Sigmoid colon (tissue), 7 donors: ENCODE measurements around the gene HDLBP. TPM values are rescaled to one million over a fixed set of nuclear protein-coding genes. Genes with fewer than 3 reads are reported as not detected.

Experiments
- DNase-seq: peaks from one replicate; pipeline ENCODE4 v3.0.0-alpha.2; 2019
- H3K27ac ChIP-seq, 4 donors: fragments of 200-600 bp; sonication (generic); one replicate each; pipeline ENCODE4 v1.5.1; 2016 to 2019; ENCODE audit warnings: mild to moderate bottlenecking in 1 of 4
- H3K27me3 ChIP-seq, 3 donors: fragments of 200-600 bp; sonication (generic); one replicate each; pipeline ENCODE4 v1.5.1; 2019; ENCODE audit warnings: mild to moderate bottlenecking in 1 of 3
- H3K36me3 ChIP-seq, 4 donors: fragments of 200-600 bp; sonication (generic); one replicate each; pipeline ENCODE4 v1.5.1; 2016 to 2019
- H3K4me1 ChIP-seq, 4 donors: fragments of 200-600 bp; sonication (generic); one replicate each; pipeline ENCODE4 v1.5.1; 2017 to 2019
- H3K4me3 ChIP-seq, 4 donors: fragments of 200-600 bp; sonication (generic); one replicate each; pipeline ENCODE4 v1.5.1; 2017 to 2019; ENCODE audit warnings: mild to moderate bottlenecking in 2 of 4, moderate library complexity in 1 of 4
- H3K9me3 ChIP-seq, 4 donors: fragments of 200-600 bp in 3 of 4; sonication (generic) in 3 of 4; one replicate each; pipeline versions ENCODE4 v1.5.1 to v1.6.1; 2013 to 2019
- EP300 ChIP-seq, 4 donors: sonication (generic); formaldehyde crosslinking; IDR thresholded peaks; one replicate each; pipeline ENCODE4 v1.6.1; 2017; ENCODE audit warnings: antibody characterized with exemption in 4 of 4
- POLR2A ChIP-seq, 2 donors: fragments of 450-650 bp; IDR thresholded peaks; one replicate each; pipeline ENCODE4 v1.6.1; 2016; ENCODE audit warnings: antibody characterized with exemption in 2 of 2, mild to moderate bottlenecking in 2 of 2, moderate library complexity in 2 of 2
- POLR2AphosphoS5 ChIP-seq, 4 donors: sonication (generic); formaldehyde crosslinking; IDR thresholded peaks; one replicate each; pipeline ENCODE4 v1.6.1; 2017; ENCODE audit warnings: antibody characterized with exemption in 4 of 4
- WGBS, 2 donors: extraction: QIAGEN DNeasy Blood & Tissue Kit; methylation state at CpG; one replicate each; pipeline ENCODE4 v1.1.7; 2013; 5-methylcytosine and 5-hydroxymethylcytosine counted together
- intact Hi-C: fragments of 100-400 bp; cut with DNase I; formaldehyde crosslinking; loops from one replicate; pipeline ENCODE4 v1.15.1; 2023
- polyA plus RNA-seq, 3 donors: library from polyadenylated mRNA; stranded (reverse); fragments of 200-250 nt; gene quantifications; one replicate each; pipeline ENCODE4 v1.2.3, GENCODE V29; 2013
- total RNA-seq, 4 donors: library from RNA; depleted of rRNA; stranded (reverse); fragments of >200 nt; gene quantifications; one replicate each; pipeline ENCODE4 v1.1.0, GENCODE V29; 2016
- TF ChIP-seq, protein P1 (sequence below), 4 experiments: fragments of 450-650 bp in 3 of 4; fragments of 200-600 bp in 1 of 4; IDR thresholded peaks; one replicate each; pipeline ENCODE4 v1.5.1; 2016 to 2019; ENCODE audit warnings: antibody characterized with exemption in 4 of 4, mild to moderate bottlenecking in 3 of 4, moderate library complexity in 2 of 4
- donor health status: healthy with polysubstance abuse.
- donor health status: Bipolar disorder and iron deficiency.
- donor health status: healthy.

HDLBP gene
- total and polyA plus RNA-seq, 7 donors = 115 to 281 (median 201) TPM

DNA sequence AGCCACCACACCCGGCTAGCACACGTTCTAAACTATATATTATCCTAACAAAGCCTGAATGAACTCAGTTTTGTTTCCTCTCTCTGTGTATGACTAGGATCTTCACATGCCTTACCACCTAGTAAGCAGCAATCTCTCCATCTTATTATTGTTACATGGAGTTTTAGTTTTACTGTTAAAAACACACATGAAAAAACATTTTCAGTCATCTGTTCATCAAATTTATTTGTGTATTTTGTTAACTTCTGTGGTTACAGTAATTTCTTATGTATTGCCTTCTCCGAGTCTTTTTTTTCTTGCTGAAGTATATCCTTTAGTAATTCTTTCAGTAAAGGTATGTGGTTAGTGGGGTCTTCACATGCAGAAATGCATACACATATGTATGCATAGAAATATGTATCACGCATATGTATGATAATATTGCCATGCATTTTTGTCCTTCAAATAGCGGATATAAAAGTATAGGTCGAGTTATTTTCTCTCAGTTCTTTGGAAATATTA lies 95.6 kb downstream of the HDLBP start:
- no peak for TF ChIP-seq POLR2AphosphoS5 (IDR thresholded peaks at IDR 0.05)
- TF ChIP-seq POLR2A (IDR thresholded peaks at IDR 0.05) = no peak
- intact Hi-C loops = loop anchor here (2.0 to 5.0 kb wide), 2 partner anchors 71 to 97 kb away; partner anchors contain the start of genes HDLBP, PASK and SEPTIN2
- Histone ChIP-seq H3K36me3 (no peaks in the 10 kb centered on the region), H3K27me3 (no peaks in the 10 kb centered on the region), H3K9me3 (no peaks in the 10 kb centered on the region), H3K27ac (no peak overlapping the region), H3K4me1 (peaks cover 0 to 31% (median 19%) of the 10 kb centered on the region in 4 donors), H3K4me3 (no peak overlapping the region)
- 66 to 84% methylated on average over 6 of the region's 6 CpGs for WGBS, 2 donors
- DNase-seq = no peak

DNA sequence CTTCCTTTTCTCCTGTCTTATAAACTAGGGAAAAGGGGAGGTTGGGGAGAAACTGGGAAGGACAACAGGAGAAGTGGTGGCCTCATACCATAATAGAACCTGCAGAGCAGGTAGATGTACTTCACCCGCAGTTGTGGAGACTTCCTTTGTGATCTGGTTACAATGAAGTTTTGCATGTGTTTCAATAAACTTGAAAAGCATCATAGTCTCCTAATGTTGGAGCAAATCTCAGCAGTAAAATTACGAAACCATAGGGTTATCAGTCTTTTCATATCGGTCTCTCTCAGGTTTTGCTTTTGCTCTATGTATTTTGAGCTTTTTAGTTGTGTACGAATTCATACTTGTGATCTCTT lies 96.5 kb downstream of the HDLBP start:
- no peaks in the 10 kb centered on the region for H3K27me3 ChIP-seq
- H3K4me1 ChIP-seq = peaks cover 0 to 22% (median 13%) of the 10 kb centered on the region in 4 donors
- H3K9me3 ChIP-seq = no peaks in the 10 kb centered on the region
- WGBS, 2 donors = 35 to 52% methylated on average over 4 of the region's 4 CpGs
- H3K4me3 ChIP-seq = peak overlapping the region in 3 of 4 donors; percentile 39 to 82 (median 65)
- DNase-seq = no peak
- intact Hi-C loops = loop anchor here (2.0 to 5.0 kb wide), 2 partner anchors 70 to 98 kb away; partner anchors contain the start of genes HDLBP, PASK and SEPTIN2
- no peak overlapping the region for H3K27ac ChIP-seq
- TF ChIP-seq EP300 (IDR thresholded peaks at IDR 0.05) (no peak), POLR2A (IDR thresholded peaks at IDR 0.05) (no peak), POLR2AphosphoS5 (IDR thresholded peaks at IDR 0.05) (no peak)
- TF ChIP-seq, protein P1, sequence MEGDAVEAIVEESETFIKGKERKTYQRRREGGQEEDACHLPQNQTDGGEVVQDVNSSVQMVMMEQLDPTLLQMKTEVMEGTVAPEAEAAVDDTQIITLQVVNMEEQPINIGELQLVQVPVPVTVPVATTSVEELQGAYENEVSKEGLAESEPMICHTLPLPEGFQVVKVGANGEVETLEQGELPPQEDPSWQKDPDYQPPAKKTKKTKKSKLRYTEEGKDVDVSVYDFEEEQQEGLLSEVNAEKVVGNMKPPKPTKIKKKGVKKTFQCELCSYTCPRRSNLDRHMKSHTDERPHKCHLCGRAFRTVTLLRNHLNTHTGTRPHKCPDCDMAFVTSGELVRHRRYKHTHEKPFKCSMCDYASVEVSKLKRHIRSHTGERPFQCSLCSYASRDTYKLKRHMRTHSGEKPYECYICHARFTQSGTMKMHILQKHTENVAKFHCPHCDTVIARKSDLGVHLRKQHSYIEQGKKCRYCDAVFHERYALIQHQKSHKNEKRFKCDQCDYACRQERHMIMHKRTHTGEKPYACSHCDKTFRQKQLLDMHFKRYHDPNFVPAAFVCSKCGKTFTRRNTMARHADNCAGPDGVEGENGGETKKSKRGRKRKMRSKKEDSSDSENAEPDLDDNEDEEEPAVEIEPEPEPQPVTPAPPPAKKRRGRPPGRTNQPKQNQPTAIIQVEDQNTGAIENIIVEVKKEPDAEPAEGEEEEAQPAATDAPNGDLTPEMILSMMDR (IDR thresholded peaks at IDR 0.05) = no peak
- no peaks in the 10 kb centered on the region for H3K36me3 ChIP-seq

DNA sequence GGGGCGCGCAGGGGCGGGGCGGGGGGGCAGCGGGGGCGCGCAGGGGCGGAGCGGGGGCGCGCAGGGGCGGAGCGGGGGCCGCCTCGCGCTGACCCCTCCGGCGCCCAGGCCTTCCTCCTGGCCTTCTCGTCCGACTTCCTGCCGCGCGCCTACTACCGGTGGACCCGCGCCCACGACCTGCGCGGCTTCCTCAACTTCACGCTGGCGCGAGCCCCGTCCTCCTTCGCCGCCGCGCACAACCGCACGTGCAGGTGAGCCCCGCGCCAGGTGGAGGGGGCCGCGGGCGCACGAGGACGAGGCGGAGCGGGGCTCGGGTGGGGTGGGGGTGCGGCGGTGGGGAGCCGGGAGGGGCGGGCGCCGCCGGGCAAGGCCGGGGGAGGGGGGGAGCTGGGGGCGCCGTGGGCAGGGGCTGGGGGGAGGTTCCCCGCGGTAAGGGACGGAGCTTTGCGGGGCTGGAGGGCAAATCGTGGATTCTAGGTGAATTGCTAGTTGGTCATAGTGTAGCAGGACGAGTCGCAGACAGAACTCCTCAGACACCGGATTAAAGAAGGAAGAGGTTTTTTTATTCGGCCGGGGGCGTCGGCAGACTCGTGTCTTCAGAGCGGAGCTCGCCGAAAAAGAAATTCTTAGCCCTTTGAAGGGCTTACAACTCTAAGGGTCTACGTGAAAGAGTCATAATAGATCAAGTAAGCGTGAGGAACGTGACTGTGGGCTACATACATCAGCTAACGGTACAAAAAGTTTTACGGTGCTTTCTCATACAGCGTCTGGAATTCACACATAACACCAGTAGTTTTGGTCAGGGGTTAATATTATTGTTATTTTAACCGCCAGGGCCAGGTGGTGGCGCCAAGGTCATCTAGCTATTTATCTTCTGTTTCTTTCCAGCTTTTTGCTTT lies 97.1 kb downstream of the HDLBP start:
- peak overlapping the region; percentile 57 to 66 (median 62) for H3K27ac ChIP-seq
- no peak for DNase-seq
- intact Hi-C loops = loop anchor here (2.0 to 5.0 kb wide), 2 partner anchors 70 to 99 kb away; partner anchors contain the start of genes HDLBP, PASK and SEPTIN2
- peaks cover 0 to 18% (median 11%) of the 10 kb centered on the region in 4 donors for H3K4me1 ChIP-seq
- H3K4me3 ChIP-seq = peak overlapping the region; percentile 39 to 82 (median 62)
- H3K27me3 ChIP-seq = no peaks in the 10 kb centered on the region
- TF ChIP-seq, protein P1 (IDR thresholded peaks at IDR 0.05) = no peak
- TF ChIP-seq EP300 (IDR thresholded peaks at IDR 0.05) (no peak), POLR2A (IDR thresholded peaks at IDR 0.05) (no peak), POLR2AphosphoS5 (IDR thresholded peaks at IDR 0.05) (no peak)
- 1 to 2% methylated on average over 74 to 83 of the region's 83 CpGs for WGBS, 2 donors
- H3K9me3 ChIP-seq = no peaks in the 10 kb centered on the region
- H3K36me3 ChIP-seq = no peaks in the 10 kb centered on the region

DNA sequence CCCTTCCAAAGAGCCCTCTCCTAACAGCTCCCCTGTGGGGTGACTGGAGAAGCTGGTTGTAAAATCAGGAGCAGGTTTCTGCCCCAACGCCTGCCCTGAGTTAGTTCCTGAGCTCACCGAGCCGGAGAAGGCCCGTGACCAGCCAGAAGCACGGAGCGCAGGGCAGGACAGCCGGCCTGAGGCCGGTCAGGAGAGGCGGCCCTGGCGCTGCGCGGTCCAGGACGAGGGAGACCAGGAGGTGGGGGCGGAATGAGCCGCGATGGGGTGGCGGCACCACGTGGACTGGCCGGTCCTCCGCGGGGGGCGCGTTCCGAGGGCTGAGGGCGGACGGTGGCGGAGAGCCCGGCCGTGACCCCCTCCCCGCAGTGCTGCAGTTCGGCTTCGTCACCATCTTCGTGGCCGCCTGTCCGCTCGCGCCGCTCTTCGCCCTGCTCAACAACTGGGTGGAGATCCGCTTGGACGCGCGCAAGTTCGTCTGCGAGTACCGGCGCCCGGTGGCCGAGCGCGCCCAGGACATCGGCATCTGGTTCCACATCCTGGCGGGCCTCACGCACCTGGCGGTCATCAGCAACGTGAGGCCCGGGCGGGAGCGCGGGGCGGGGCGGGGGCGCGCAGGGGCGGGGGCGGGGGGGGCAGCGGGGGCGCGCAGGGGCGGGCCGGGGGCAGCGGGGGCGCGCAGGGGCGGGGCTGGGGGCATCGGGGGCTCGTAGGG lies 98.0 kb downstream of the HDLBP start:
- TF ChIP-seq POLR2A (IDR thresholded peaks at IDR 0.05) (no peak), EP300 (IDR thresholded peaks at IDR 0.05) (no peak), POLR2AphosphoS5 (IDR thresholded peaks at IDR 0.05) (peak in 2 of 4 donors; percentile 47 to 52)
- TF ChIP-seq, protein P1 (IDR thresholded peaks at IDR 0.05) = no peak
- no peaks in the 10 kb centered on the region for H3K36me3 ChIP-seq
- H3K27me3 ChIP-seq = no peaks in the 10 kb centered on the region
- H3K9me3 ChIP-seq = no peaks in the 10 kb centered on the region
- WGBS, 2 donors = 0 to 2% methylated on average over 74 to 75 of the region's 77 CpGs
- DNase-seq = peak; percentile 87
- peaks cover 0 to 18% (median 11%) of the 10 kb centered on the region in 4 donors for H3K4me1 ChIP-seq
- intact Hi-C loops = loop anchor here (2.0 to 5.0 kb wide), 2 partner anchors 69 to 100 kb away; partner anchors contain the start of genes HDLBP, PASK and SEPTIN2
- H3K4me3 ChIP-seq = peak overlapping the region; percentile 36 to 54 (median 48)
- peak overlapping the region; percentile 80 to 89 (median 83) for H3K27ac ChIP-seq
